Pancreas (tissue), 10 donors: ENCODE results near the gene SSR3. TPM values are rescaled to one million over a fixed set of nuclear protein-coding genes. Genes with fewer than 3 reads are reported as not detected.

ENCODE experiments used
- ATAC-seq, 4 donors: fragments of 200-7000 bp; cut with Tn5 transposase; one replicate each; pipeline versions ENCODE4 v1.8.0 to v1.9.1; 2020; ENCODE audit warnings: mild to moderate bottlenecking in 4 of 4, moderate library complexity in 4 of 4
- DNase-seq, 6 donors: peaks; one replicate each; pipeline ENCODE4 v3.0.0-alpha.2; 2020
- FAIRE-seq: peaks from 2 replicates; lab custom pipeline; 2012; peaks lifted over from hg19 to GRCh38; lab: Jason Lieb, UNC
- H3K27ac ChIP-seq, 4 donors: fragments of 200-600 bp; sonication (generic); 1 replicate in 3 of 4; 2 replicates in 1 of 4; pipeline versions ENCODE4 v1.5.0 to v1.8.0; 2020
- H3K27me3 ChIP-seq, 4 donors: fragments of 200-600 bp; one replicate each; pipeline ENCODE4 v1.8.0; 2021
- H3K36me3 ChIP-seq, 3 donors: fragments of 200-600 bp; sonication (generic) in 1 of 3; one replicate each; pipeline versions ENCODE4 v1.5.0 to v1.8.0; 2020 to 2021
- H3K4me1 ChIP-seq, 3 donors: fragments of 200-600 bp; one replicate each; pipeline ENCODE4 v1.8.0; 2021
- H3K4me3 ChIP-seq, 4 donors: fragments of 200-600 bp; sonication (generic) in 2 of 4; one replicate each; pipeline versions ENCODE4 v1.5.0 to v1.8.0; 2020 to 2021
- H3K9me3 ChIP-seq, 4 donors: fragments of 200-600 bp; one replicate each; pipeline ENCODE4 v1.8.0; 2021
- WGBS, 2 donors: extraction: QIAGEN DNeasy Blood & Tissue Kit; methylation state at CpG; one replicate each; pipeline ENCODE4 v1.1.7; 2013; 5-methylcytosine and 5-hydroxymethylcytosine counted together
- intact Hi-C, 3 donors: fragments of 100-400 bp; cut with DNase I; formaldehyde crosslinking; loops; one replicate each; pipeline versions ENCODE4 v1.11.1 to v1.14.2; 2022
- polyA plus RNA-seq, 2 donors: library from polyadenylated mRNA; stranded (reverse); fragments of 200-250 nt; gene quantifications; one replicate each; pipeline ENCODE4 v1.2.3, GENCODE V29; 2013
- total RNA-seq, 6 donors: library from RNA; stranded (reverse); fragmentation: NEBNext Ultra II Directional in 4 of 6; extraction: Animal tissue kit (Norgen Biotek cat#: 25700) in 4 of 6; gene quantifications; one replicate each; pipeline versions ENCODE4 v1.2.1 to v1.2.4, GENCODE V29; 2021 to 2023
- TF ChIP-seq, protein P1 (sequence below), 4 donors: fragments of 200-600 bp; sonication (generic) in 3 of 4; IDR thresholded peaks; one replicate each; pipeline versions ENCODE4 v1.5.0 to v1.8.0; 2021; ENCODE audit warnings: antibody characterized with exemption in 4 of 4
- donor health status: healthy with polysubstance abuse.
- donor health status: DM: no; HTN: no; CAD: no; lungs with moderate emphysema.
- donor health status: DM: no; HTN: no; CAD: no.
- donor health status: control.
- donor health status: control.
- donor health status: Bipolar disorder and iron deficiency.
- donor health status: DM: yes; HTN: yes; CAD: no.
- donor health status: DM: no; HTN: no; CAD: no.
- donor health status: DM: no; HTN: no; CAD: no.
- donor health status: DM: yes; HTN: yes; CAD: no.

SSR3 gene
- total and polyA plus RNA-seq, 8 donors: 91.5 to 251 (median 169) TPM

GRCh38 chr3:156519758-156520162 is 35.2 kb downstream of the SSR3 start:
- no peak overlapping the region for H3K27ac ChIP-seq
- H3K4me3 ChIP-seq: no peak overlapping the region
- H3K36me3 ChIP-seq: no peaks in the 10 kb centered on the region
- H3K27me3 ChIP-seq: no peaks in the 10 kb centered on the region
- FAIRE-seq (no peak), DNase-seq (no peak), ATAC-seq (no peak)
- intact Hi-C loops: no loop called here
- TF ChIP-seq, protein P1, sequence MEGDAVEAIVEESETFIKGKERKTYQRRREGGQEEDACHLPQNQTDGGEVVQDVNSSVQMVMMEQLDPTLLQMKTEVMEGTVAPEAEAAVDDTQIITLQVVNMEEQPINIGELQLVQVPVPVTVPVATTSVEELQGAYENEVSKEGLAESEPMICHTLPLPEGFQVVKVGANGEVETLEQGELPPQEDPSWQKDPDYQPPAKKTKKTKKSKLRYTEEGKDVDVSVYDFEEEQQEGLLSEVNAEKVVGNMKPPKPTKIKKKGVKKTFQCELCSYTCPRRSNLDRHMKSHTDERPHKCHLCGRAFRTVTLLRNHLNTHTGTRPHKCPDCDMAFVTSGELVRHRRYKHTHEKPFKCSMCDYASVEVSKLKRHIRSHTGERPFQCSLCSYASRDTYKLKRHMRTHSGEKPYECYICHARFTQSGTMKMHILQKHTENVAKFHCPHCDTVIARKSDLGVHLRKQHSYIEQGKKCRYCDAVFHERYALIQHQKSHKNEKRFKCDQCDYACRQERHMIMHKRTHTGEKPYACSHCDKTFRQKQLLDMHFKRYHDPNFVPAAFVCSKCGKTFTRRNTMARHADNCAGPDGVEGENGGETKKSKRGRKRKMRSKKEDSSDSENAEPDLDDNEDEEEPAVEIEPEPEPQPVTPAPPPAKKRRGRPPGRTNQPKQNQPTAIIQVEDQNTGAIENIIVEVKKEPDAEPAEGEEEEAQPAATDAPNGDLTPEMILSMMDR (IDR thresholded peaks at IDR 0.05): no peak
- H3K9me3 ChIP-seq: no peaks in the 10 kb centered on the region
- H3K4me1 ChIP-seq: no peaks in the 10 kb centered on the region
- 88 to 95% methylated on average over 1 of the region's 1 CpG for WGBS, 2 donors

GRCh38 chr3:156518726-156519125 is 36.2 kb downstream of the SSR3 start:
- H3K27ac ChIP-seq: no peak overlapping the region
- no peaks in the 10 kb centered on the region for H3K4me1 ChIP-seq
- no peaks in the 10 kb centered on the region for H3K27me3 ChIP-seq
- TF ChIP-seq, protein P1 (IDR thresholded peaks at IDR 0.05): no peak
- no peaks in the 10 kb centered on the region for H3K9me3 ChIP-seq
- no peaks in the 10 kb centered on the region for H3K36me3 ChIP-seq
- intact Hi-C loops: no loop called here
- no peak for DNase-seq
- H3K4me3 ChIP-seq: no peak overlapping the region
- peak in 1 of 4 donors; percentile 22 for ATAC-seq
- no peak for FAIRE-seq

- no peak overlapping the region for H3K27ac ChIP-seq
- H3K9me3 ChIP-seq: no peaks in the 10 kb centered on the region
- no peaks in the 10 kb centered on the region for H3K27me3 ChIP-seq
- no peak for DNase-seq
- FAIRE-seq: no peak
- 85 to 89% methylated on average over 1 of the region's 1 CpG for WGBS, 2 donors
- ATAC-seq: peak in 3 of 4 donors; percentile 22 to 36 (median 24)
- no peak overlapping the region for H3K4me3 ChIP-seq
- TF ChIP-seq, protein P1 (IDR thresholded peaks at IDR 0.05): no peak
- intact Hi-C loops: no loop called here
- no peaks in the 10 kb centered on the region for H3K36me3 ChIP-seq
- no peaks in the 10 kb centered on the region for H3K4me1 ChIP-seq
Observed at GRCh38 chr3:156516961-156517360, 38.0 kb downstream of the SSR3 start.

DNA sequence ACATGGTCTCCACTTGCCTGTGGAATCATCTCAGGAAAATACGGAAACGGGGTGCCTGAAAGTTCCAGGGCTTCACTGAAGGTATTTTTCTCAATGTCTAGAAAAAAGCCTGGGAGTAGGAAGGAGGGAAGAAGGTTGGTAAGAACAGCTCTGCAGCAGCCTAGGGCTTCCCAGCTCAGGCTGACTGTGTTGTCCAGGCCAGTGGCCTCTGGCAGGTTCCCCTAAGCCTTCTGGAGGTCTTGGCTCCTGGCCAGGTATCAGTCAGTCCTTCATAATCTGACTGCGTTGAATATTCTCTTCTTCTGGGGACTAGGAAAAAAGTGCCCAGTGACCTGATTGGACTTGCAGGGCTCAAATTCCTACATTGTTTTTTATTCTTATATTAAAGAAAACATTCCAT is 38.6 kb downstream of the SSR3 start:
- Histone ChIP-seq H3K27ac (no peak overlapping the region), H3K36me3 (no peaks in the 10 kb centered on the region), H3K9me3 (no peaks in the 10 kb centered on the region), H3K4me1 (no peaks in the 10 kb centered on the region), H3K4me3 (no peak overlapping the region), H3K27me3 (no peaks in the 10 kb centered on the region)
- intact Hi-C loops: no loop called here
- ATAC-seq: peak in 1 of 4 donors; percentile 19
- TF ChIP-seq, protein P1 (IDR thresholded peaks at IDR 0.05): no peak
- FAIRE-seq: no peak
- 70 to 73% methylated on average over 3 of the region's 3 CpGs for whole genome bisulfite sequencing, 2 donors
- no peak for DNase-seq

DNA sequence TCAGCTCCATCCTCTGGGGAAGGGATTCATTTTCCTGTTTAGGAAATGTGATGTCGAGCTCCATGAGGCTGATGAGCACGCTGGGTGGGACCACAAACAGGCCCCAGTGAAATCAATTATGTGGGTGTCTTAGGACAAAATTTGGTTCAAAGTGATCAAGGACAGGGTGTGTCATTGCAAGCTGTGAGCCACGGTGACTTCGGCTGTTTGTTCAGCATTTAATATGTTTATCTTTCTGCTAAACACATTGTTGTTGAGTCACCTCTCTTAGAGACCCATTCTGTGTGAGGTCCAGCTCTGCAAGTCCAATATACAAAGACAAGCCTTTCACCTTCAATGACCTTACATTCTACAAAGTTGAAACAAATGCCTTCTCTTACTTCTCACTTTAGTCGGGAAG is 41.3 kb downstream of the SSR3 start:
- WGBS, 2 donors: 47 to 51% methylated on average over 5 of the region's 5 CpGs
- intact Hi-C loops: no loop called here
- no peak overlapping the region for H3K4me3 ChIP-seq
- H3K27me3 ChIP-seq: no peaks in the 10 kb centered on the region
- ATAC-seq (peak in 1 of 4 donors; percentile 9), FAIRE-seq (no peak), DNase-seq (no peak)
- H3K27ac ChIP-seq: no peak overlapping the region
- TF ChIP-seq, protein P1 (IDR thresholded peaks at IDR 0.05): no peak
- no peaks in the 10 kb centered on the region for H3K4me1 ChIP-seq
- H3K9me3 ChIP-seq: no peaks in the 10 kb centered on the region
- H3K36me3 ChIP-seq: no peaks in the 10 kb centered on the region
